SU-DHL-6 (cell line): ENCODE measurements around the gene IL37.

Experiments used
- H2AFZ ChIP-seq: fragments of 200-600 bp; sonication (generic); 2 replicates; pipeline ENCODE4 v1.6.1; 2014; ENCODE audit warnings: low read depth, mild to moderate bottlenecking, moderate library complexity, mixed read lengths, antibody characterized with exemption, low read length; ENCODE audit not compliant: severe bottlenecking
- H3F3A ChIP-seq: fragments of 200-600 bp; shearing (Covaris generic); 2 replicates; pipeline ENCODE4 v1.6.0; 2016; ENCODE audit warnings: antibody characterized with exemption, mild to moderate bottlenecking; ENCODE audit not compliant: insufficient read depth
- H3K27ac ChIP-seq: fragments of 200-600 bp; sonication (generic); 2 replicates; pipeline ENCODE4 v1.5.1; 2016; ENCODE audit warnings: low read depth, mild to moderate bottlenecking, low read length, moderate library complexity, mixed read lengths
- H3K27me3 ChIP-seq: fragments of 200-600 bp; sonication (generic), shearing (Covaris generic); 2 replicates; pipeline ENCODE4 v1.6.0; 2014; ENCODE audit warnings: mild to moderate bottlenecking, low read length
- H3K36me3 ChIP-seq: fragments of 200-600 bp; sonication (generic); 2 replicates; pipeline ENCODE4 v1.6.1; 2014; ENCODE audit warnings: mild to moderate bottlenecking, low read length, mixed read lengths
- H3K4me2 ChIP-seq: fragments of 300-600, 200-600 bp; shearing (Covaris generic), sonication (generic); 2 replicates; pipeline ENCODE4 v1.6.0; 2014; ENCODE audit warnings: low read length, low read depth, mild to moderate bottlenecking; ENCODE audit not compliant: poor library complexity, severe bottlenecking
- H3K4me3 ChIP-seq: fragments of 200-600 bp; sonication (generic); 2 replicates; pipeline ENCODE4 v1.5.1; 2014; ENCODE audit warnings: antibody characterized with exemption, low read length, mild to moderate bottlenecking, mixed read lengths; ENCODE audit not compliant: insufficient read depth, poor library complexity, severe bottlenecking
- H3K79me2 ChIP-seq: fragments of 200-600 bp; sonication (generic); 2 replicates; pipeline ENCODE4 v1.6.1; 2014; ENCODE audit warnings: mild to moderate bottlenecking, low read length, moderate library complexity; ENCODE audit not compliant: insufficient read depth
- H3K9ac ChIP-seq: fragments of 200-600 bp; sonication (generic); 2 replicates; pipeline ENCODE4 v1.7.0; 2014; ENCODE audit warnings: mild to moderate bottlenecking, low read length
- H3K9me2 ChIP-seq: fragments of 200-600 bp; sonication (generic); replicated peaks from 2 replicates; pipeline ENCODE4 v1.6.1; 2014; ENCODE audit warnings: low read length; ENCODE audit not compliant: insufficient read depth
- H3K9me3 ChIP-seq: fragments of 200-600 bp; sonication (generic); 2 replicates; pipeline ENCODE4 v1.6.1; 2014; ENCODE audit warnings: low read length, mixed read lengths; ENCODE audit not compliant: insufficient read depth
- H4K20me1 ChIP-seq: fragments of 200-600 bp; sonication (generic); 2 replicates; pipeline ENCODE4 v1.6.1; 2014; ENCODE audit warnings: low read depth, mild to moderate bottlenecking, antibody characterized with exemption, low read length, moderate library complexity, mixed read lengths
- CTCF ChIP-seq: fragments of 200-600 bp; sonication (generic); IDR thresholded peaks from one replicate; pipeline ENCODE4 v1.5.1; 2017; ENCODE audit warnings: antibody characterized with exemption, mild to moderate bottlenecking, low read length, moderate library complexity; ENCODE audit not compliant: insufficient read depth, poor library complexity, severe bottlenecking
- EZH2phosphoT487 ChIP-seq: fragments of 200-600 bp; sonication (generic), shearing (Covaris generic); conservative IDR thresholded peaks from 2 replicates; pipeline ENCODE4 v1.6.1; 2018; ENCODE audit warnings: mild to moderate bottlenecking, antibody characterized with exemption, low read length, moderate library complexity, mixed read lengths

IL37 gene

GRCh38 chr2:112967023-112967422 lies 56.1 kb downstream of the IL37 start:
- no peak overlapping the region for H3K27ac ChIP-seq
- H3K36me3 ChIP-seq: no peaks in the 10 kb centered on the region
- H3K27me3 ChIP-seq: no peaks in the 10 kb centered on the region

More at GRCh38 chr2:112967023-112967422, 56.1 kb downstream of the IL37 start:
- no peaks in the 10 kb centered on the region for H4K20me1 ChIP-seq
- H3K4me3 ChIP-seq: no peak overlapping the region
- H3K9ac ChIP-seq: no peak overlapping the region
- H3K4me2 ChIP-seq: no peak overlapping the region
- H3K9me3 ChIP-seq: no peaks in the 10 kb centered on the region
- TF ChIP-seq CTCF: no peak
- TF ChIP-seq EZH2phosphoT487: no peak
- no peaks in the 10 kb centered on the region for H3K9me2 ChIP-seq
- no peaks in the 10 kb centered on the region for H3F3A ChIP-seq
- no peaks in the 10 kb centered on the region for H3K79me2 ChIP-seq
- no peak overlapping the region for H2AFZ ChIP-seq
